ENCODE measurements around the gene SFT2D2.

DNA sequence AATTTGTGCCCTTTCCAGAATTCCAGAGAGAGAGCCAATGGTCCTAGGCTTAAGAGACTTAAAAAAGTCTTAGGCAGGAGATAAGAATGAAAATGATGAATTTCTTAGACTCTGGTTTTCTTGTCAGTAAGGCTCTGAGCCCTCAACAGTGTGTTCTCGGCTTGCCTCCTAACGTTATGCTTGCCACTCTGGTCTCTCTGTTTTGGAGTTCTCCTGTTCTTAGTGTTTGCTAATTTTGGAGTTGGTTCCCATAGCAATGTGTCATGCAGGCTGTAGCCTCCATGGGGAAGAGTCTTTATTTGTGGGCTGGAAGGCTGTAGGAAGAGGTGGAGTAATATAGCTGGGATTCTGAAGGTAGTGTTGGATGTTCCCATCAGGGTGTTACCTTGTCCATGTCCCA is 74.8 kb downstream of the SFT2D2 start:
- TF ChIP-seq, protein P1, sequence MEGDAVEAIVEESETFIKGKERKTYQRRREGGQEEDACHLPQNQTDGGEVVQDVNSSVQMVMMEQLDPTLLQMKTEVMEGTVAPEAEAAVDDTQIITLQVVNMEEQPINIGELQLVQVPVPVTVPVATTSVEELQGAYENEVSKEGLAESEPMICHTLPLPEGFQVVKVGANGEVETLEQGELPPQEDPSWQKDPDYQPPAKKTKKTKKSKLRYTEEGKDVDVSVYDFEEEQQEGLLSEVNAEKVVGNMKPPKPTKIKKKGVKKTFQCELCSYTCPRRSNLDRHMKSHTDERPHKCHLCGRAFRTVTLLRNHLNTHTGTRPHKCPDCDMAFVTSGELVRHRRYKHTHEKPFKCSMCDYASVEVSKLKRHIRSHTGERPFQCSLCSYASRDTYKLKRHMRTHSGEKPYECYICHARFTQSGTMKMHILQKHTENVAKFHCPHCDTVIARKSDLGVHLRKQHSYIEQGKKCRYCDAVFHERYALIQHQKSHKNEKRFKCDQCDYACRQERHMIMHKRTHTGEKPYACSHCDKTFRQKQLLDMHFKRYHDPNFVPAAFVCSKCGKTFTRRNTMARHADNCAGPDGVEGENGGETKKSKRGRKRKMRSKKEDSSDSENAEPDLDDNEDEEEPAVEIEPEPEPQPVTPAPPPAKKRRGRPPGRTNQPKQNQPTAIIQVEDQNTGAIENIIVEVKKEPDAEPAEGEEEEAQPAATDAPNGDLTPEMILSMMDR (IDR thresholded peaks at IDR 0.05) = no peak
- TF ChIP-seq EZH2 (IDR thresholded peaks at IDR 0.05) (no peak), EZH2phosphoT487 (IDR thresholded peaks at IDR 0.05) (no peak)

Measured in neural progenitor cell (in vitro differentiated cells).